Activated CD4-positive, alpha-beta T cell treated with anti-CD3 and anti-CD28 coated beads, Interleukin-2, amount 50 U/mL, for 1 hour (primary cell): ENCODE measurements around the gene ZDHHC13.

Source experiments
- DNase-seq: peaks from one replicate; pipeline ENCODE4 v3.0.0-alpha.2; 2020

Gene ZDHHC13

DNA sequence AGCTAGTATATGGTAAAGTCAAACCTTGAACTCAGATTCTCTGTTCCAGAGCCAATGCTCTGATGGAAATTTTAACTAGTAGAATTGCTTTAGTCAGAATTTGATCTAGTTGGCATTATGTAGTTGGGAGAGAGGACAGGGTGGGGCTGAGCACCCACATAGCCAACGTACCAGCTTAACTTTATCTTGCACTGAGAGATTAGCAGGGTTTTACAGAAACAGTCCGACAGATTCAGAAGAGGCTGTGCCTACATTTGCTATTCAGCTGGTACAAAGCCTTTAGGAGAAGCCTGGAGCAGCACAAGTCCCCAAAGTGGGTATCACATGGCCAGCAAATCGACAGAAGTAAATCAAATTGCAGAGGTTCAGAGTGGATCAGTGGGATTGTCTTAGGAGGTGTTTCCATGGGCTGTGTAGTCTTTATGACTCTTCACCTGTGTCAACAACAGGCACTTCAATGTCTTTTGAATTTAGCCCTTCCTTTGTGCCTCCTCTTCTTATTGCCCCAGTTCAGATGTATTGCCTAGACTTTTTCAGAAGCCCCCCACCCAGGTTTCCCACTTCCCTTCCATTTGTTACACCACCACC lies 92.1 kb downstream of the ZDHHC13 start:
- no peak for DNase-seq

DNA sequence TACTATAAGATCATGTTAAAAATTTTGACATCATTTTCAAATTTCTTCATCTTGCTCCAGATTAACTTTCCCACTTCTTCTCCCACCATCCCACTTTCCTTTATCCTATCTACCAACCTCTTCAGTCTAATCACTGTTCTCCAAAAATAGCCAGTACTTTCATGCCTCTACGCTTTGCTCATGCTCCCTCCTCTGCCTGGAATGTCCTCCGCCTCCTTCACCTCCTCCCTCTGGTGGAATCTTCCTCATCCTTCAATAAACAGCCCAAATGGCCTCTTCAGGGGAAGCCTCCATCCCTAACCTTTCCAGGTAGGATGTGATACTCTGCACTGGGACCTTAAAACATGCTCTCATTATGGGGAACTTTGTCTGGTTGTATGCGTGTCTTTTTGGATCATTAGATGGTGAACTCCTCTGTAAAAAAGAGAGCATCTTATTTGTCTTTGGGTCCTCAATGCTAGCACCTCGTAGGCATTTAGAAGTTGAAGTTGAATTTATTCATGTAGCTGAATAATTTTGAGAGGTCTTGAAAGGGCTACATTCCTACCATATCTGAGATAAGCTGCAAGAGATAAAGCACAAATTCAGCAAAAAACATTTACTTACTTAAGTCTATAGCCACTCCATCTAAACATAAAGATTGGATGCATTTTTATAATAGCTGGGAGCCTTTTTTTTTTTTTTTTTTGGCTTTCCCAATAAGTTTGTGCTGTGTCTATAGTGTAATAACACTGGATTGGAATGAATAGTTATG lies 92.8 kb downstream of the ZDHHC13 start:
- no peak for DNase-seq

DNA sequence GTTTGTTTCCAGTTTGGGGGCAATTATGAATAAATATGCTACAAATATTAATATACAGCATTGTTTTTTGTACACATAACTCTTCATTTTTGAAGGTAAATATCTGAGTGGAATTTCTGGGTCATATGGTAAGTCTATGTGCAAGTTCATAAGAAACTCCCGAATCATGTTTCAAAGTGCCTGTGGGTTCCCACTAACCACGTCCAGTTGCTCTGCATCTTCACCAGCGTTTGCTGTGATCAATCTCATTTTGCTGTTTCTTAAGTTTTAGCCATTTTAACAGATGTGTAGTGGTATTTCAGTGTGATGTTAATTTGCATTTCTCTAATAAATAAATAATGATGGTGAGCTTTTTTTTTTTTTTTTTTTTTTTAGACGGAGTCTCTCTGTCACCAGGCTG lies 99.1 kb downstream of the ZDHHC13 start:
- DNase-seq, result no peak

DNA sequence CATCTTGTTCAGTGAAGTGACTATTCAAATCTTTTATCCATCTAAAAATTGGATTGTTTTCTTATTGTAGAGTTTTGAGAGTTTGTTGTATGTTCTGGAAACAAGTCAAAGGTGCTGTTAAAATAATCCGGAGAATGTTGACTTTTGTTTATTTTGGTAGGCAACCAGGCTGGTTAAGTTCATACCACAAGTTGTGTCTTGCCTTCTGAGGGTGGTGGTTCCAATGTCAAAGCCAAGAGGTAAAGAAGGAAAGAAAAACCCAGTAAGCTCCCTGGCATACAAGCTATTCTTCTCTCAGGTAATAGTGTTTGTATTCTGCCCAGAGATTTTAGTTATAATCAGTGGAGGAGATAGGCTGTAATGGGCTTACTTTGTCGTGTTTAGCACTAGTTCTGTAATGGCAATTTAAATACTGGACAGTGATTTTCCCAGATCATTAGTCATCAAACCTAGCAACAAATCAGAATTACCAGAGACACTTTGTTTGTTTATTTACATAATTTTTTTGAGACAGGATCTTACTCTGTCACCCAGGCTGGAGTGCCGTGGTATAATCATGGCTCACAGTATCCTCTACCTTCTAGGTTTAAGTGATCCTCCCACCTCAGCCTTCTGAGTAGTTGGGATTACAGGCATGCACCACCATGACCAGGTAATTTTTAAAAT lies 99.9 kb downstream of the ZDHHC13 start:
- DNase-seq, result no peak

DNA sequence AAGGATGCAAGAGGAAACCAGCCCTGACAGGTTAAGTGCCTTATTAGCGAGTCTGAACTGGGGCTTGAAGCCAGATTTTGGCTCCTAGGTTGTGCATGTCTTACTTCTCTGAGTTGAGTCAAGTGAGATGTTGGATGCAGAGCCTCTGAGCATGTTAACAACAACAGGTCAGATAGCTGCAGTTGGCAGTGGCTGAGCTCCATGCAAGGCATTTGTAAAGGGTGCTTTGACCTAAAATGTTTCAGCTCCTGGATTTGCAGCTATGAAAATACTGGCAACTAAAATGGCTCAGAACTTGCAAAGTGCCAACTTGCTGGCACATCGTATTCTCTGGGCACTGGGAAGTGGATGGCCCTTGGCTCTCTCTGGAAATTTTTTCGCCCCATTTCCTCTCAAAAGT lies 101.2 kb downstream of the ZDHHC13 start:
- no peak for DNase-seq

DNA sequence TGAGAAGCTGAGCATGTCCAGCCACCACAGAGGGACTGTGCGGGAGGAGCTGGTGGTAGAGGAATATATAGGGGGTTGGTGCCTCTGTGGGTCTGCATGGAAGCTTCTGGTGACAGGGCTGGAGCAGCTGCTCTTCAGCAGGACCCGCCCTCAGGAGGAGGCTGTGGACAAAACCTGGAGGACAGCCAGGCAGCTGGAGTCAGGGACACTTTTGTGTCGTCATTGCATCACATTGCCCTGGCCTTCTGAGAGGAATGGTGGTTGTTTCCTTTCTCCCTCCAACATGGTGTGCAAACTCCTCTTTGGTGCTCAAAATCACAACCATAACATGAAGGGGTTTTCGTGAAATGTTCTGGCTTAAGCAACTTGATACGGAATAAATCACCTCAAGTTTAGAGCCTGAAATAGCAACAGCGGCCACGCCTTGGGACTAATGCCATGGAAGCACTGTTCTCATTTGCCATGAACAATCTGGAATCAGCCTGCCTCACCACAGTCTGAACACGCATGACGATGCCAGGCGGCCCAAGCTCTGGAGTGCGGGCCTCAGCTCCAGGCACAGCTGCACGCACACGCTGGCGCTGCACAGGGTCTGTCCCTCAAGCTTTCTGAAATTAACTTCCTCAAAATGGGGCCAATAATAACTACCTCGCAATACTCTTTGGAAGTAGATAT lies 102.0 kb downstream of the ZDHHC13 start:
- DNase-seq, result no peak

DNA sequence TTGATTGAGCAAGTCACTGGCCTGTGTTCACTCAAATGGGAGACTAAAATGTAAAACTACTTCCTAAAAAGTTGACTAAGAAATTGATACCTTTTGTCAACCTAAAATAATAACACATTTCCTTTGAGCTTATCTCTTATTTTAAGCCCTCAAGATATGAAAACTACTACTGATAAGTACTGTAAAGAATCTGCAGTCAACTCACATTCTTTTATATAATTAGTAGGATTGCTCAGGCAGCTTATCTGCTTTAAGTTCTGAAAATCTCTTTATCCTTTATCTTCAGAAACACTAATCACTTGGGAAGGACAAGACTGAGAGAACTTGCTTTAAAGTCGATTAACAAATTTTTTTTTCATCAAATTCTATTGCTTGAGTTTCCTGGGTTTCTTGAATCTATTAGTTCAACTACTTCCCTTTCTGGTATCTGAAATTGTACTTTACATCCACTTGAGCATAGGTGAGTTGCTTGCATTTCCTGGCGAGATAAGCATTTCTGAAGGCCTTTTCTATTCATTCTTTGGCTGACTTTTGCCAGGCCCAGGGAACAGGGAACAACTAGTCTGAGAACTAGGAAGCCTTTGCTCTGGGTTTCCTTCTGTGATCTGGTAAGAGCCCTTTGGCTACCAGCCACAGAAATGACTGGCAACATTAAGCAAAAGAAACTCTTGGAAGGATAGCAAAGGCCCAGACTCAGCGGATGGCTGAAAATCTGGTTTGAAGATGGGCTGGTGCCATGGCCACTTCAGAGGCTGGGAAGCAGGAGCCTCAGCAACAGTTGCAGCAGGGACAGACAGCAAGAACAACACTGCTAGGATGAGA lies 104.1 kb downstream of the ZDHHC13 start:
- DNase-seq, result no peak

DNA sequence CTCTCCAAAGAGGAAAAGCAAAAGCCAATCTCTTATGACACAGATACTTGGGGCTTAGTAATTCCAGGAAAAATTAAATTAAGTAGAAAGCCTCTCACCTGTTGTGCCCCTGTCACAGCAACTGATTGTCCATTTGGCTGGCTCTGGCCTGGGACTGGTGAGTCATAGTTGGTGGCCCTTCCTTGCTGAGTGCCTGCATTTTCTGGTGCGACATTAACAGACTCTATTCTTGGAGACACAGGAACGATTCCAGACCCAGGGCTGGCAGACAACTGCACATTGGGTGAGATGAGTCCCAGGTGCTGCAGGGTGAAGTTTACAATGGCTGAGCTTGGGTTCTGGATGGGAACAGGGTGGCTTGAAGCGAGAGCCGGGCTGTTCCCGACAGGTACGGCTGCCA lies 108.2 kb downstream of the ZDHHC13 start:
- DNase-seq, result no peak

DNA sequence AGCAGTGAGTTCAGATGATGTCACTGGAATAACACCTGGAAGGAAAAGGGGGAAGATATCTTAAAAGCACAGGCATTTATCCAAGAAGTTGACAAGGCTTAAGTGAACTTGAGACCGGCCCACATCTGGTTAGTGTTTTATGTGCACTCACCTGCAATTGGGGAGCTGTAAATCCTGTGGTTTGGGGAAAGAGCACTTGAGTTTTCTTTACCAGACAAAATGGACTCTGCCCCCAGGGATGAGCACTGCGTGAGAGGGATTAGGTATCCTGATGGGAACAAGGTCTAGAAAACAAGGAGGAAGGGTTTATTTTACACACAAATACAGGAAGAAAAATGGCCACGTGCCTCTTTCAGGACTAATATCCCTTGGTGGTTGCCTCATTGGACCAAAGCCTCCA lies 108.6 kb downstream of the ZDHHC13 start:
- DNase-seq, result no peak
